MG63 (cell line): ENCODE measurements around the gene OR10D3. TPM values are rescaled to one million over a fixed set of nuclear protein-coding genes. Genes with fewer than 3 reads are reported as not detected.
"Not testable (repeated sequence)": the region's sequence is repeated elsewhere in the genome, so short reads cannot be mapped to it uniquely, and the experiment has no call there.

Experiments used
- DNase-seq: peaks from one replicate; pipeline ENCODE4 v3.0.0-alpha.2; 2020
- H3K27me3 ChIP-seq: fragments of 250-450 bp; sonication (Bioruptor Pico); 2 replicates; pipeline ENCODE4 v1.5.1; 2020; ENCODE audit warnings: mild to moderate bottlenecking, moderate library complexity
- H3K36me3 ChIP-seq: fragments of 250-450 bp; sonication (Bioruptor Pico); 2 replicates; pipeline ENCODE4 v1.5.1; 2020; ENCODE audit warnings: mild to moderate bottlenecking, moderate library complexity
- H3K4me3 ChIP-seq: fragments of 250-450 bp; sonication (Bioruptor Pico); 2 replicates; pipeline ENCODE4 v1.5.1; 2020; ENCODE audit warnings: mild to moderate bottlenecking, moderate library complexity
- H3K9me3 ChIP-seq: fragments of 250-450 bp; sonication (Bioruptor Pico); 2 replicates; pipeline ENCODE4 v1.5.1; 2020; ENCODE audit warnings: mild to moderate bottlenecking, moderate library complexity
- total RNA-seq: library from RNA; depleted of rRNA; stranded (reverse); fragments of >200 nt; shearing (Covaris generic); gene quantifications from 2 replicates; pipeline ENCODE4 v1.2.3, GENCODE V29; 2014; ENCODE audit warnings: low replicate concordance; rRNA removed

The OR10D3 gene
- total RNA-seq, 1 experiment from 2014 or later = not detected

DNA sequence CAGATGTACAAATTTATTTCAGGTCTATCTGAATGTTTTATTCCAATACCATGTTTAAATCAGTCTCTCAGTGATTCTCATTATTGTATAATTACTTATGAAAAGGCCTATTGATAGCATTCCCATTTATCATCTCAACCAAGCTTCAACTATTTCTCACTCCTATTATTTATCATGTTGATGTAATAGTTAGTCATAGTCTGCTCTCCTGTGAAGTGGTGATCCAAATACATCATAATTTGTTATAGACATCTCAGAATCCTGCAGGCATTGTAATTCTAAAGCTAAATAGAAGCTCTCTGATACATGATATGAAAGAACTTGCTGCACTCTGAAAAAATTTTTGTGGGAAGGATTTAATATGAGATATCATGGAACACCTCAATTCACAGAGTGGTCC lies 36.0 kb downstream of the OR10D3 start:
- H3K9me3 ChIP-seq = no peaks in the 10 kb centered on the region
- no peak for DNase-seq
- H3K36me3 ChIP-seq = no peaks in the 10 kb centered on the region
- 0 out of 2 replicates have a peak, but pooled peaks cover 2% of the 10 kb centered on the region for H3K27me3 ChIP-seq
- H3K4me3 ChIP-seq = no peak overlapping the region

- H3K27me3 ChIP-seq = 0 out of 2 replicates have a peak, but pooled peaks cover 2% of the 10 kb centered on the region
Observed at GRCh38 chr11:124222407-124222806, 39.3 kb downstream of the OR10D3 start.

DNA sequence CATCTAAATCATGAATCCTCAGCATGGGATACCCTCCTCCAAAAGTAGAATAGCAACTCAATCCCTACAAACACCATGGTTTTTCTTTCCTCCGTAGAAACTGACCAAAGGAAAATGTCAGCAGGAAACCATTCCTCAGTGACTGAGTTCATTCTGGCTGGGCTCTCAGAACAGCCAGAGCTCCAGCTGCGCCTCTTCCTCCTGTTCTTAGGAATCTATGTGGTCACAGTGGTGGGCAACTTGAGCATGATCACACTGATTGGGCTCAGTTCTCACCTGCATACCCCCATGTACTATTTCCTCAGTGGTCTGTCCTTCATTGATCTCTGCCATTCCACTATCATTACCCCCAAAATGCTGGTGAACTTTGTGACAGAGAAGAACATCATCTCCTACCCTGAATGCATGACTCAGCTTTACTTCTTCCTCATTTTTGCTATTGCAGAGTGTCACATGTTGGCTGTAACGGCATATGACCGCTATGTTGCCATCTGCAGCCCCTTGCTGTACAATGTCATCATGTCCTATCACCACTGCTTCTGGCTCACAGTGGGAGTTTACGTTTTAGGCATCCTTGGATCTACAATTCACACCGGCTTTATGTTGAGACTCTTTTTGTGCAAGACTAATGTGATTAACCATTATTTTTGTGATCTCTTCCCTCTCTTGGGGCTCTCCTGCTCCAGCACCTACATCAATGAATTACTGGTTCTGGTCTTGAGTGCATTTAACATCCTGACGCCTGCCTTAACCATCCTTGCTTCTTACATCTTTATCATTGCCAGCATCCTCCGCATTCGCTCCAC lies 41.7 kb downstream of the OR10D3 start:
- not testable (repeated sequence) for H3K27me3 ChIP-seq, H3K9me3 ChIP-seq, H3K36me3 ChIP-seq, H3K4me3 ChIP-seq
- DNase-seq = peak; percentile 3

More at GRCh38 chr11:124222407-124222806, 39.3 kb downstream of the OR10D3 start:
- no peaks in the 10 kb centered on the region for H3K36me3 ChIP-seq
- no peak overlapping the region for H3K4me3 ChIP-seq
- no peak for DNase-seq
- H3K9me3 ChIP-seq = no peaks in the 10 kb centered on the region

- H3K36me3 ChIP-seq = no peaks in the 10 kb centered on the region
- no peaks in the 10 kb centered on the region for H3K27me3 ChIP-seq
- no peak for DNase-seq
- H3K4me3 ChIP-seq = no peak overlapping the region
- H3K9me3 ChIP-seq = no peaks in the 10 kb centered on the region
Observed at GRCh38 chr11:124225471-124225870, 42.3 kb downstream of the OR10D3 start.

- Histone ChIP-seq H3K9me3 (no peaks in the 10 kb centered on the region), H3K36me3 (no peaks in the 10 kb centered on the region), H3K27me3 (no peaks in the 10 kb centered on the region; the same call in 1 of the 2 replicates), H3K4me3 (no peak overlapping the region)
- no peak for DNase-seq
Observed at GRCh38 chr11:124233376-124233775, 50.2 kb downstream of the OR10D3 start.

Other genes with a start within 250 kb of the OR10D3 start
- not detected in 2 replicates for gene OR4D5, start 243.7 kb upstream of the OR10D3 start, total RNA-seq
- gene OR6T1, start 239.5 kb upstream of the OR10D3 start, total RNA-seq = not detected in 2 replicates
- not detected in 2 replicates for gene OR10S1, start 205.6 kb upstream of the OR10D3 start, total RNA-seq
- gene OR10G6, start 188.2 kb upstream of the OR10D3 start, total RNA-seq = not detected in 2 replicates
- not detected in 2 replicates for gene OR10G4, start 170.3 kb upstream of the OR10D3 start, total RNA-seq
- not detected in 2 replicates for gene OR10G9, start 160.3 kb upstream of the OR10D3 start, total RNA-seq
- not detected in 2 replicates for gene OR10G8, start 156.5 kb upstream of the OR10D3 start, total RNA-seq
- gene OR10G7, start 142.0 kb upstream of the OR10D3 start, total RNA-seq = not detected in 2 replicates
- 0.59 and 0.95 TPM in 2 replicates for gene VWA5A, start 67.9 kb upstream of the OR10D3 start, total RNA-seq
- not detected in 2 replicates for gene OR8G1, start 57.8 kb downstream of the OR10D3 start, total RNA-seq
- gene OR8G5, start 73.0 kb downstream of the OR10D3 start, total RNA-seq = not detected in 2 replicates
- not detected in 2 replicates for gene OR8D1, start 130.6 kb downstream of the OR10D3 start, total RNA-seq
- not detected in 2 replicates for gene OR8D2, start 136.9 kb downstream of the OR10D3 start, total RNA-seq
- not detected in 2 replicates for gene OR8B2, start 201.2 kb downstream of the OR10D3 start, total RNA-seq
- not detected in 2 replicates for gene OR8B3, start 215.7 kb downstream of the OR10D3 start, total RNA-seq
- gene OR8B4, start 241.5 kb downstream of the OR10D3 start, total RNA-seq = not detected in 2 replicates